ENCODE data around the gene RASAL2. TPM values are rescaled to one million over a fixed set of nuclear protein-coding genes. Genes with fewer than 3 reads are reported as not detected.

RASAL2 gene
- not detected for total RNA-seq

DNA sequence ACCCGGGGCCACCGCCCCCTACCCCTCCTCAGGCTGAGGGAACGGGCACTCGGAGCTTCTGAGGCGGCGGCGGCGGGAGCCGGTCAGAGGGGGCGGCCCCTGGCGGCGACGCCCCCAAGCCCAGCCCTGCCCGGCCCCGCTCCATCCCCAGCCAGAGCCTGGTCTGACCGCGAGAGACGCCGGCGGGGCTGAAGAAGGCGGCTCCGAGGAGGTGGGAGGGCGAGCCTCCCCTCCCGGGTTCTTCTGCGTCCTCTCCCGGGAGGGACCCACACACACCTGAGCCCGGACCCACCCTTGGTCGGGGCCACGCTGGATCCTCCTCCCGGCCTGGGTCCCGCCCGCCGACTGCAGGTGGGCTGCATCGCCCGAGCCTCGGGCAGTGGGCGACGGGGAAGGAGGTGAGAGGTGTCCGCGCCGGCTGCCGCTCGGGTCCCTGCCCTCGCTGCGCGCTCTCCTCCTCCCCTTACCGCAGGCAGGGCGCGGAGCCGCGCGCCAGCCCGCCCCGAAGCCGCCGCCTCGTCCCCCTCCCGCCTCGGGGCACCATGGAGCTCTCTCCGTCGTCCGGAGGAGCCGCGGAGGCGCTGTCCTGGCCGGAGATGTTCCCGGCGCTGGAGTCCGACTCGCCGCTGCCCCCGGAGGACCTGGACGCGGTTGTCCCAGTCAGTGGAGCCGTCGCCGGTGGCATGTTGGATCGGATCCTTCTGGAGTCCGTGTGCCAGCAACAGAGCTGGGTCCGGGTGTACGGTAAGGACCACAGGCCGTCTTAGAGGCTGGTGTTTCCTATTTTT, at the start of gene RASAL2:
RASAL2 (plus strand) TSS at position 154 of the 788 bp plus-strand sequence; CDS start at position 543, 389 bp downstream.
- H3K4me3 Mint-ChIP-seq = peak within 1 kb of the TSS; percentile 62
- peak; percentile 4 for DNase-seq
- peaks cover 2% of the 10 kb centered on the region for H3K36me3 Mint-ChIP-seq (ENCODE audit: low read depth)
- H3K27me3 Mint-ChIP-seq (ENCODE audit: low read depth) = peaks cover 70% of the 10 kb centered on the region
- peaks cover 5% of the 10 kb centered on the region for H3K9me3 Mint-ChIP-seq
- CTCF ChIA-PET = no interaction called here
- peaks cover 12% of the 10 kb centered on the region for H3K4me1 Mint-ChIP-seq (ENCODE audit: low read depth)
- H3K27ac Mint-ChIP-seq = no peak within 1 kb of the TSS
- intact Hi-C loops (cut with micrococcal nuclease) = no loop called here

GRCh38 chr1:178046591-178047270, 47.2 kb upstream of the RASAL2 start:
- H3K27me3 Mint-ChIP-seq (ENCODE audit: low read depth) = no peaks in the 10 kb centered on the region
- intact Hi-C loops (cut with micrococcal nuclease) = no loop called here
- H3K36me3 Mint-ChIP-seq (ENCODE audit: low read depth) = no peaks in the 10 kb centered on the region
- H3K9me3 Mint-ChIP-seq = no peaks in the 10 kb centered on the region
- H3K4me3 Mint-ChIP-seq = no peak overlapping the region
- CTCF ChIA-PET = interaction anchor here (1.0 kb wide), 1 partner anchor 10 kb away, joined by 4 read pairs; no protein-coding TSS in a partner anchor
- no peak for DNase-seq
- H3K27ac Mint-ChIP-seq = no peak overlapping the region
- H3K4me1 Mint-ChIP-seq (ENCODE audit: low read depth) = no peaks in the 10 kb centered on the region

- intact Hi-C loops (cut with micrococcal nuclease) = no loop called here
- H3K27me3 Mint-ChIP-seq (ENCODE audit: low read depth) = no peaks in the 10 kb centered on the region
- H3K4me3 Mint-ChIP-seq = no peak overlapping the region
- CTCF ChIA-PET = interaction anchor here (1.0 kb wide), 1 partner anchor 10 kb away, joined by 4 read pairs; no protein-coding TSS in a partner anchor
- no peaks in the 10 kb centered on the region for H3K36me3 Mint-ChIP-seq (ENCODE audit: low read depth)
- H3K4me1 Mint-ChIP-seq (ENCODE audit: low read depth) = no peaks in the 10 kb centered on the region
- H3K9me3 Mint-ChIP-seq = no peaks in the 10 kb centered on the region
- no peak overlapping the region for H3K27ac Mint-ChIP-seq
- DNase-seq = no peak
Observed at GRCh38 chr1:178047403-178048093, 46.4 kb upstream of the RASAL2 start.

DNA sequence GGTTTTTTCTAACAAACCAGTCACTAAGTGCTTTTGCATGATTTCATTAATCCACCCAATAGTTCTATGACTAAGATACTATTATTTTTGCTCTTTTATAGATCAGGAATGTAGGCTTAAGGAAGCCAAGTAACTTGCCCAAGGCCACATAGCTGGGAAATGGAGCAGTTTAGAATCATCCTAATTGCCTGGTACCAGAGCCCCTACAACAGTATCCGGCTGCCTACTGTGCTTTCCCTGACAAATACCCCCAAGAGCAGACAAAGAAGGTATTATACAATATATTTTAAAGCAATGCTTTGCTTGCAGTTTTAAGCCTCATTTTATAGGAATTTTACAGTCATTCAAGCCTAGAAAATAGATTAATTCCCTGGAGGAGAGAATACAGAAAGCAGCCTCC, 45.5 kb upstream of the RASAL2 start:
- intact Hi-C loops (cut with micrococcal nuclease) = no loop called here
- no peaks in the 10 kb centered on the region for H3K4me1 Mint-ChIP-seq (ENCODE audit: low read depth)
- H3K36me3 Mint-ChIP-seq (ENCODE audit: low read depth) = no peaks in the 10 kb centered on the region
- H3K4me3 Mint-ChIP-seq = no peak overlapping the region
- H3K27me3 Mint-ChIP-seq (ENCODE audit: low read depth) = no peaks in the 10 kb centered on the region
- no peak for DNase-seq
- H3K9me3 Mint-ChIP-seq = no peaks in the 10 kb centered on the region
- CTCF ChIA-PET = no interaction called here
- H3K27ac Mint-ChIP-seq = no peak overlapping the region

GRCh38 chr1:178048883-178049282, 45.0 kb upstream of the RASAL2 start:
- Mint-ChIP-seq H3K36me3 (ENCODE audit: low read depth) (no peaks in the 10 kb centered on the region), H3K4me1 (ENCODE audit: low read depth) (no peaks in the 10 kb centered on the region), H3K4me3 (no peak overlapping the region), H3K9me3 (no peaks in the 10 kb centered on the region), H3K27ac (no peak overlapping the region), H3K27me3 (ENCODE audit: low read depth) (no peaks in the 10 kb centered on the region)
- DNase-seq = no peak
- CTCF ChIA-PET = no interaction called here
- intact Hi-C loops (cut with micrococcal nuclease) = no loop called here

DNA sequence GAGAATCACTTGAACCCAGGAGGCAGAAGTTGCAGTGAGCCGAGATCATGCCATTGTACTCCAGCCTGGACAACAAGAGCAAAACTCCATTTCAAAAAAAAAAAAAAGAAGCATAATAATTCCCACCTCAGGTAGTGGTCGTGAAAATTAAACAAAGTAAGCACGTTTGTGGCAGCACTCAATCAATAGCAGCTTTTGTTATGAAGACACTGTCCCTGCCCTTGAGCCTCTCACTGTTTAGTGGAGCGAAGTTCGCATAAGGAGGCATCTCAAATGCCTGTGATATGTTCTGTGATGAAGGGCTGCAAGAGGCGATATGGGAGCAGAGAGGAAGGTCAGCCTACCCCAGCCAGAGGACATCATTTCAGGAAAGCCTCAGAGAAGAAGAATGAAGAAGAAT, 43.8 kb upstream of the RASAL2 start:
- DNase-seq = no peak
- intact Hi-C loops (cut with micrococcal nuclease) = no loop called here
- Mint-ChIP-seq H3K27me3 (ENCODE audit: low read depth) (no peaks in the 10 kb centered on the region), H3K36me3 (ENCODE audit: low read depth) (no peaks in the 10 kb centered on the region), H3K9me3 (no peaks in the 10 kb centered on the region), H3K4me3 (no peak overlapping the region), H3K4me1 (ENCODE audit: low read depth) (no peaks in the 10 kb centered on the region), H3K27ac (no peak overlapping the region)
- CTCF ChIA-PET = interaction anchor here (1.0 kb wide), 1 partner anchor 18 kb away, joined by 3 read pairs; no protein-coding TSS in a partner anchor

DNA sequence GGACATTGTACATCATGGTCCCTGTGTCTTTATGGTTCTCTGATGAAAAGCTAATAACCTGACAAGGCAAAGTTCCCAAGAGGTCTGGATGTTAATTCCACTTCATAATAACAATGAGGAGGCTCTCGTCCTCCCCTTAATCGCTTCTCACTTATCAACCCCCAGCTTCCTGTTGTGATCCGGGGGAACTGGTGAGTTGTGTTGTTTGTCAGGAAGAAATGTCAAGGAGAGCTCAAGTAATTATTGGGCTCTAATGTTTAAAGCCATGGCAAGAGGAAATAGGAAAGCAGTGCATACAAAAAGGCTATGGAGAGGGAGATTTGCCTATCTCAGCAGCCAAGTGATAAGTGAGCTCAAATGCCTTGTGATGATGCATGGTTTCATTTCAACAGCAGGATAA, 42.8 kb upstream of the RASAL2 start:
- DNase-seq = no peak
- Mint-ChIP-seq H3K36me3 (ENCODE audit: low read depth) (no peaks in the 10 kb centered on the region), H3K4me1 (ENCODE audit: low read depth) (no peaks in the 10 kb centered on the region), H3K4me3 (no peak overlapping the region), H3K27ac (no peak overlapping the region), H3K27me3 (ENCODE audit: low read depth) (no peaks in the 10 kb centered on the region), H3K9me3 (no peaks in the 10 kb centered on the region)
- CTCF ChIA-PET = interaction anchor here (0.7 to 1.0 kb wide), 2 partner anchors 12 to 19 kb away, joined by 3 read pairs; no protein-coding TSS in a partner anchor
- intact Hi-C loops (cut with micrococcal nuclease) = no loop called here

DNA sequence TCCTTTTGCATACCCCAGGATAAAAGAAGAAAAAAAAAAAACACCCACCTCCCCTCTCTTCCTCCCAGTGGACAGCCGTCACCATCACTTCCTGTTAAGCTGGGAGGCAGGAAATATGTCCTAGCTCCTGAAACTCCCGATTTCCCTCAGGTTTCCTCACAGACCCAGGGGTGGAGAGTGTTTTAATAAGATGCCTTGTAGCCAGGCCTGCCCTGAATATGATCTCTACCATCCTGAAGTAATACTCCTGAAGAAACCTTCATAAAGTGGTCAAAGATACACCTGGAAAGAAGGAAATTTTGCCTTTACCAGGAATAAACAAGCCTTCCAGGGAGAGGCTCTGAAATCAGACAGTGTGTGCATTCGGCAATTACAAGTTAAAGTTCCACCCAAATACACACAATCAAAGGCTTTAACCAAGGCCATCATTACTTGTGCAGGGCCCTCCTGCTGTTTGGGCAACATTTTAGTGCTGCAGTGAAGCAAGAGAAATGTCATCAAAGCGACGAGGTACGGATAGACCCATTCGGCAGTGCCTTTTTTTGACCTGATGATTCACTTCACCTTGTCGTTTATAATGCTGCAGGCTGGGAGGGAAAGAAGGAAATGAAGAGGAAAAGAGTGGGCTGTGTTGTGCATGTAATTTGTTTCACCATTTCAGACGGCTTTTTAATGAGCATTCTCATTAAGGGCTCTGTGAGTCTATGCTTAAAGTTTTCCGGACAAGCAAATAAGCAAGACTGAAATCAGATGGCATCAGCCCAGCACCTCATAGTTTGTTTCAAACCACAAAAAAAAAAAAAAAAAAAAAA, 41.0 kb upstream of the RASAL2 start:
- no peaks in the 10 kb centered on the region for H3K27me3 Mint-ChIP-seq (ENCODE audit: low read depth)
- CTCF ChIA-PET = no interaction called here
- H3K4me1 Mint-ChIP-seq (ENCODE audit: low read depth) = no peaks in the 10 kb centered on the region
- H3K27ac Mint-ChIP-seq = no peak overlapping the region
- no peak for DNase-seq
- intact Hi-C loops (cut with micrococcal nuclease) = no loop called here
- no peak overlapping the region for H3K4me3 Mint-ChIP-seq
- H3K36me3 Mint-ChIP-seq (ENCODE audit: low read depth) = no peaks in the 10 kb centered on the region
- H3K9me3 Mint-ChIP-seq = no peaks in the 10 kb centered on the region

GRCh38 chr1:178055093-178055492, 38.8 kb upstream of the RASAL2 start:
- no peaks in the 10 kb centered on the region for H3K4me1 Mint-ChIP-seq (ENCODE audit: low read depth)

GRCh38 chr1:178055779-178056471, 38.0 kb upstream of the RASAL2 start:
- no peak for DNase-seq
- H3K36me3 Mint-ChIP-seq (ENCODE audit: low read depth) = no peaks in the 10 kb centered on the region
- no peaks in the 10 kb centered on the region for H3K27me3 Mint-ChIP-seq (ENCODE audit: low read depth)
- intact Hi-C loops (cut with micrococcal nuclease) = no loop called here
- no peaks in the 10 kb centered on the region for H3K9me3 Mint-ChIP-seq
- H3K4me1 Mint-ChIP-seq (ENCODE audit: low read depth) = no peaks in the 10 kb centered on the region
- H3K4me3 Mint-ChIP-seq = no peak overlapping the region
- no peak overlapping the region for H3K27ac Mint-ChIP-seq
- CTCF ChIA-PET = no interaction called here

More at GRCh38 chr1:178055093-178055492, 38.8 kb upstream of the RASAL2 start:
- Mint-ChIP-seq H3K27ac (no peak overlapping the region), H3K27me3 (ENCODE audit: low read depth) (no peaks in the 10 kb centered on the region), H3K9me3 (no peaks in the 10 kb centered on the region), H3K36me3 (ENCODE audit: low read depth) (no peaks in the 10 kb centered on the region), H3K4me3 (no peak overlapping the region)
- peak; percentile 5 for DNase-seq
- intact Hi-C loops (cut with micrococcal nuclease) = no loop called here
- CTCF ChIA-PET = no interaction called here

DNA sequence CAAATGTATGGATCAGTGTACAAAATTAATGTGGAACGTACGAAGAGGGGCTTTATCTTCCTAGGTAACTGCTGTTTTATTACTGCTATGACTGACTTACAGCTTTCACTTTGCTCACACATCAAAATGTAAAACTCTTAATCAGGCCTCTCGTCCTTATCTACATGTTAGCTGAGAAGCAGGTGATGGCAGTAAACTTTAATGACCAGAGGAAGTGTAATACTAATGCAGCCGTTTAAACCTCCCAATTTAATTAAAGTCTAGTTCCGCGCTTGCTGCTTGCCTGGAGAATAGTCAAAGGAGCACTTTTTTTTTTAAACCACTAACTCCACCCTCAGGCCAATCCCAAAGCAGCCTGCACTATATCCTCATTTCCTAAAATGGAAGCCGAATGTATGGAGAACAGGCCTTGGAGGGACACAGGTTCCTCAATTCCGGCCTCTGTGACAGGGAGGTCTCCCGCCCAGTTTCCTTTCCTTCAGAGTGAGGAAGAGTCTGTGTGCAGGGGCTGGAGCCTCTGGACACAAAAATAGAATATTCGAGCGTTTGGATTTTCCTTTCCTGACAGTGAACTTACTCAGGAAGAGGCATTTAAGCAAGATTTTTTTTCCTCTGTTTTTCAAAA, 36.7 kb upstream of the RASAL2 start:
- Mint-ChIP-seq H3K9me3 (no peaks in the 10 kb centered on the region), H3K4me1 (ENCODE audit: low read depth) (no peaks in the 10 kb centered on the region), H3K4me3 (no peak overlapping the region), H3K27ac (no peak overlapping the region), H3K36me3 (ENCODE audit: low read depth) (no peaks in the 10 kb centered on the region), H3K27me3 (ENCODE audit: low read depth) (no peaks in the 10 kb centered on the region)
- intact Hi-C loops (cut with micrococcal nuclease) = no loop called here
- CTCF ChIA-PET = no interaction called here
- DNase-seq = no peak

Measured in activated naive CD4-positive, alpha-beta T cell treated with anti-CD3 and anti-CD28 coated beads for 36 hours (primary cell).